Measurements from ENCODE around the gene CYP26B1.
"Not testable (repeated sequence)": the region's sequence is repeated elsewhere in the genome, so short reads cannot be mapped to it uniquely, and the experiment has no call there.

Gene CYP26B1

GRCh38 chr2:72109291-72109690 lies 38.4 kb downstream of the CYP26B1 start:
- DNase-seq (ENCODE audit: low spot score): no peak

GRCh38 chr2:72108121-72108520 lies 39.5 kb downstream of the CYP26B1 start:
- no peak for DNase-seq (ENCODE audit: low spot score)

- no peak for DNase-seq (ENCODE audit: low spot score)
Observed at GRCh38 chr2:72106978-72107377, 40.7 kb downstream of the CYP26B1 start.

- no peak for DNase-seq (ENCODE audit: low spot score)
Observed at GRCh38 chr2:72104821-72105588, 42.7 kb downstream of the CYP26B1 start.

GRCh38 chr2:72103690-72104089 lies 44.0 kb downstream of the CYP26B1 start:
- DNase-seq (ENCODE audit: low spot score): no peak

GRCh38 chr2:72103161-72103560 lies 44.5 kb downstream of the CYP26B1 start:
- DNase-seq (ENCODE audit: low spot score): no peak

- no peak for DNase-seq (ENCODE audit: low spot score)
Observed at GRCh38 chr2:72098935-72099334, 48.7 kb downstream of the CYP26B1 start.

- DNase-seq (ENCODE audit: low spot score): no peak
Observed at GRCh38 chr2:72097276-72097675, 50.4 kb downstream of the CYP26B1 start.

- DNase-seq (ENCODE audit: low spot score): no peak
Observed at GRCh38 chr2:72096181-72096580, 51.5 kb downstream of the CYP26B1 start.

GRCh38 chr2:72095364-72095763 lies 52.3 kb downstream of the CYP26B1 start:
- DNase-seq (ENCODE audit: low spot score): no peak

- DNase-seq (ENCODE audit: low spot score): no peak
Observed at GRCh38 chr2:72094701-72095100, 53.0 kb downstream of the CYP26B1 start.

- DNase-seq (ENCODE audit: low spot score): no peak
Observed at GRCh38 chr2:72092111-72092510, 55.6 kb downstream of the CYP26B1 start.

- no peak for DNase-seq (ENCODE audit: low spot score)
Observed at GRCh38 chr2:72090781-72091482, 56.7 kb downstream of the CYP26B1 start.

GRCh38 chr2:72090271-72090720 lies 57.4 kb downstream of the CYP26B1 start:
- no peak for DNase-seq (ENCODE audit: low spot score)

GRCh38 chr2:72089537-72089936 lies 58.1 kb downstream of the CYP26B1 start:
- DNase-seq (ENCODE audit: low spot score): no peak

GRCh38 chr2:72089028-72089427 lies 58.6 kb downstream of the CYP26B1 start:
- no peak for DNase-seq (ENCODE audit: low spot score)

GRCh38 chr2:72086871-72087633 lies 60.6 kb downstream of the CYP26B1 start:
- DNase-seq (ENCODE audit: low spot score): not testable (repeated sequence)

- no peak for DNase-seq (ENCODE audit: low spot score)
Observed at GRCh38 chr2:72085513-72085912, 62.1 kb downstream of the CYP26B1 start.

- DNase-seq (ENCODE audit: low spot score): no peak
Observed at GRCh38 chr2:72085036-72085435, 62.6 kb downstream of the CYP26B1 start.

- no peak for DNase-seq (ENCODE audit: low spot score)
Observed at GRCh38 chr2:72084584-72084976, 63.1 kb downstream of the CYP26B1 start.

- DNase-seq (ENCODE audit: low spot score): peak; percentile 71
Observed at GRCh38 chr2:72083751-72084583, 63.7 kb downstream of the CYP26B1 start.

GRCh38 chr2:72082887-72083286 lies 64.8 kb downstream of the CYP26B1 start:
- DNase-seq (ENCODE audit: low spot score): no peak

Measured in AG08396 (cell line).